ENCODE measurements around the gene MT1A. TPM values are rescaled to one million over a fixed set of nuclear protein-coding genes. Genes with fewer than 3 reads are reported as not detected.
A peak's percentile ranks its signal among the peaks of the same experiment; 100 is the strongest.

The MT1A gene
- total and polyA plus RNA-seq, 2 donors: 1.2 to 285 TPM

GRCh38 chr16:56645311-56645710 is 6.8 kb downstream of the MT1A start:
- 96% methylated on average over 1 of the region's 1 CpG for WGBS
- DNase-seq (ENCODE audit: low read depth in 6 of 9, low spot score in 9 of 9): no peak
- Histone ChIP-seq H3K27me3 (ENCODE audit: control insufficient read depth in 2 of 2, insufficient read depth in 1 of 2, low read length in 1 of 2) (peaks cover 78 to 99% of the 10 kb centered on the region in 2 donors), H3K27ac (ENCODE audit: low read depth in 1 of 2, low read length in 1 of 2) (no peak overlapping the region), H3K36me3 (ENCODE audit: control insufficient read depth in 2 of 2, insufficient read depth in 2 of 2, low read length in 1 of 2) (no peaks in the 10 kb centered on the region), H3K4me3 (ENCODE audit: low read length in 2 of 2) (no peak overlapping the region), H3K4me1 (ENCODE audit: control insufficient read depth in 2 of 2, insufficient read depth in 2 of 2, low read length in 2 of 2) (peaks cover 7 to 10% of the 10 kb centered on the region in 2 donors), H3K9me3 (ENCODE audit: control insufficient read depth in 2 of 2, insufficient read depth in 1 of 2, low read length in 1 of 2) (no peaks in the 10 kb centered on the region)

- no peaks in the 10 kb centered on the region for H3K36me3 ChIP-seq (ENCODE audit: control insufficient read depth in 2 of 2, insufficient read depth in 2 of 2, low read length in 1 of 2)
- no peaks in the 10 kb centered on the region for H3K9me3 ChIP-seq (ENCODE audit: control insufficient read depth in 2 of 2, insufficient read depth in 1 of 2, low read length in 1 of 2)
- peaks cover 7 to 10% of the 10 kb centered on the region in 2 donors for H3K4me1 ChIP-seq (ENCODE audit: control insufficient read depth in 2 of 2, insufficient read depth in 2 of 2, low read length in 2 of 2)
- H3K27ac ChIP-seq (ENCODE audit: low read depth in 1 of 2, low read length in 1 of 2): no peak overlapping the region
- H3K4me3 ChIP-seq (ENCODE audit: low read length in 2 of 2): no peak overlapping the region
- DNase-seq (ENCODE audit: low read depth in 6 of 9, low spot score in 9 of 9): no peak
- H3K27me3 ChIP-seq (ENCODE audit: control insufficient read depth in 2 of 2, insufficient read depth in 1 of 2, low read length in 1 of 2): peaks cover 75 to 97% of the 10 kb centered on the region in 2 donors
- WGBS: 0% methylated on average over 1 of the region's 1 CpG
Observed at GRCh38 chr16:56645838-56646237, 7.4 kb downstream of the MT1A start.

- H3K27me3 ChIP-seq (ENCODE audit: control insufficient read depth in 2 of 2, insufficient read depth in 1 of 2, low read length in 1 of 2): peaks cover 56 to 97% of the 10 kb centered on the region in 2 donors
- no peak for DNase-seq (ENCODE audit: low read depth in 6 of 9, low spot score in 9 of 9)
- WGBS: 28% methylated on average over 33 of the region's 33 CpGs
Observed at GRCh38 chr16:56647641-56648431, 9.4 kb downstream of the MT1A start.

GRCh38 chr16:56649271-56649670 is 10.8 kb downstream of the MT1A start:
- WGBS: 97% methylated on average over 2 of the region's 2 CpGs
- H3K36me3 ChIP-seq (ENCODE audit: control insufficient read depth in 2 of 2, insufficient read depth in 2 of 2, low read length in 1 of 2): no peaks in the 10 kb centered on the region
- H3K27me3 ChIP-seq (ENCODE audit: control insufficient read depth in 2 of 2, insufficient read depth in 1 of 2, low read length in 1 of 2): peaks cover 44 to 93% of the 10 kb centered on the region in 2 donors
- H3K9me3 ChIP-seq (ENCODE audit: control insufficient read depth in 2 of 2, insufficient read depth in 1 of 2, low read length in 1 of 2): no peaks in the 10 kb centered on the region
- no peaks in the 10 kb centered on the region for H3K4me1 ChIP-seq (ENCODE audit: control insufficient read depth in 2 of 2, insufficient read depth in 2 of 2, low read length in 2 of 2)
- no peak overlapping the region for H3K27ac ChIP-seq (ENCODE audit: low read depth in 1 of 2, low read length in 1 of 2)
- no peak overlapping the region for H3K4me3 ChIP-seq (ENCODE audit: low read length in 2 of 2)
- no peak for DNase-seq (ENCODE audit: low read depth in 6 of 9, low spot score in 9 of 9)

More at GRCh38 chr16:56647641-56648431, 9.4 kb downstream of the MT1A start:
- Histone ChIP-seq H3K27ac (ENCODE audit: low read depth in 1 of 2, low read length in 1 of 2) (no peak overlapping the region), H3K4me3 (ENCODE audit: low read length in 2 of 2) (no peak overlapping the region), H3K9me3 (ENCODE audit: control insufficient read depth in 2 of 2, insufficient read depth in 1 of 2, low read length in 1 of 2) (no peaks in the 10 kb centered on the region), H3K4me1 (ENCODE audit: control insufficient read depth in 2 of 2, insufficient read depth in 2 of 2, low read length in 2 of 2) (peaks cover 7 to 10% of the 10 kb centered on the region in 2 donors), H3K36me3 (ENCODE audit: control insufficient read depth in 2 of 2, insufficient read depth in 2 of 2, low read length in 1 of 2) (no peaks in the 10 kb centered on the region)

- H3K36me3 ChIP-seq (ENCODE audit: control insufficient read depth in 2 of 2, insufficient read depth in 2 of 2, low read length in 1 of 2): no peaks in the 10 kb centered on the region
- WGBS: 90% methylated on average over 3 of the region's 3 CpGs
- DNase-seq (ENCODE audit: low read depth in 6 of 9, low spot score in 9 of 9): no peak
- H3K4me3 ChIP-seq (ENCODE audit: low read length in 2 of 2): no peak overlapping the region
- H3K27ac ChIP-seq (ENCODE audit: low read depth in 1 of 2, low read length in 1 of 2): no peak overlapping the region
- H3K9me3 ChIP-seq (ENCODE audit: control insufficient read depth in 2 of 2, insufficient read depth in 1 of 2, low read length in 1 of 2): no peaks in the 10 kb centered on the region
- no peaks in the 10 kb centered on the region for H3K4me1 ChIP-seq (ENCODE audit: control insufficient read depth in 2 of 2, insufficient read depth in 2 of 2, low read length in 2 of 2)
- H3K27me3 ChIP-seq (ENCODE audit: control insufficient read depth in 2 of 2, insufficient read depth in 1 of 2, low read length in 1 of 2): peaks cover 41 to 90% of the 10 kb centered on the region in 2 donors
Observed at GRCh38 chr16:56649820-56650219, 11.4 kb downstream of the MT1A start.

- no peak for DNase-seq (ENCODE audit: low read depth in 6 of 9, low spot score in 9 of 9)
- WGBS: 80% methylated on average over 7 of the region's 7 CpGs
Observed at GRCh38 chr16:56651586-56651985, 13.1 kb downstream of the MT1A start, which contains the start of gene MT1B. TSS of gene MT1B (plus strand) at chr16:56651886. CDS start at chr16:56651954, 68 bp downstream.

GRCh38 chr16:56652600-56652999 is 14.1 kb downstream of the MT1A start:
- Histone ChIP-seq H3K36me3 (ENCODE audit: control insufficient read depth in 2 of 2, insufficient read depth in 2 of 2, low read length in 1 of 2) (no peaks in the 10 kb centered on the region), H3K27ac (ENCODE audit: low read depth in 1 of 2, low read length in 1 of 2) (no peak overlapping the region), H3K9me3 (ENCODE audit: control insufficient read depth in 2 of 2, insufficient read depth in 1 of 2, low read length in 1 of 2) (no peaks in the 10 kb centered on the region), H3K4me3 (ENCODE audit: low read length in 2 of 2) (no peak overlapping the region), H3K27me3 (ENCODE audit: control insufficient read depth in 2 of 2, insufficient read depth in 1 of 2, low read length in 1 of 2) (peaks cover 26 to 90% of the 10 kb centered on the region in 2 donors), H3K4me1 (ENCODE audit: control insufficient read depth in 2 of 2, insufficient read depth in 2 of 2, low read length in 2 of 2) (peaks cover 1 to 3% of the 10 kb centered on the region in 2 donors)
- DNase-seq (ENCODE audit: low read depth in 6 of 9, low spot score in 9 of 9): no peak
- 73% methylated on average over 1 of the region's 1 CpG for WGBS

More at GRCh38 chr16:56651586-56651985, 13.1 kb downstream of the MT1A start, which contains the start of gene MT1B:
- Histone ChIP-seq H3K27me3 (ENCODE audit: control insufficient read depth in 2 of 2, insufficient read depth in 1 of 2, low read length in 1 of 2) (peaks cover 28 to 90% of the 10 kb centered on the region in 2 donors), H3K36me3 (ENCODE audit: control insufficient read depth in 2 of 2, insufficient read depth in 2 of 2, low read length in 1 of 2) (no peaks in the 10 kb centered on the region), H3K9me3 (ENCODE audit: control insufficient read depth in 2 of 2, insufficient read depth in 1 of 2, low read length in 1 of 2) (no peaks in the 10 kb centered on the region), H3K4me1 (ENCODE audit: control insufficient read depth in 2 of 2, insufficient read depth in 2 of 2, low read length in 2 of 2) (no peaks in the 10 kb centered on the region), H3K4me3 (ENCODE audit: low read length in 2 of 2) (no peak within 1 kb of the TSS), H3K27ac (ENCODE audit: low read depth in 1 of 2, low read length in 1 of 2) (no peak within 1 kb of the TSS)

- WGBS: 85% methylated on average over 7 of the region's 7 CpGs
- H3K27ac ChIP-seq (ENCODE audit: low read depth in 1 of 2, low read length in 1 of 2): no peak overlapping the region
- no peak overlapping the region for H3K4me3 ChIP-seq (ENCODE audit: low read length in 2 of 2)
- peaks cover 6 to 7% of the 10 kb centered on the region in 2 donors for H3K4me1 ChIP-seq (ENCODE audit: control insufficient read depth in 2 of 2, insufficient read depth in 2 of 2, low read length in 2 of 2)
- no peak for DNase-seq (ENCODE audit: low read depth in 6 of 9, low spot score in 9 of 9)
- peaks cover 25 to 90% of the 10 kb centered on the region in 2 donors for H3K27me3 ChIP-seq (ENCODE audit: control insufficient read depth in 2 of 2, insufficient read depth in 1 of 2, low read length in 1 of 2)
- H3K9me3 ChIP-seq (ENCODE audit: control insufficient read depth in 2 of 2, insufficient read depth in 1 of 2, low read length in 1 of 2): peaks cover 0 to 2% of the 10 kb centered on the region in 2 donors
- H3K36me3 ChIP-seq (ENCODE audit: control insufficient read depth in 2 of 2, insufficient read depth in 2 of 2, low read length in 1 of 2): no peaks in the 10 kb centered on the region
Observed at GRCh38 chr16:56653218-56653617, 14.8 kb downstream of the MT1A start.

GRCh38 chr16:56657555-56658326 is 19.3 kb downstream of the MT1A start, which contains the start of gene MT1F:
TSS of gene MT1F (plus strand) at chr16:56657959. CDS start at chr16:56658059, 100 bp downstream.
- peaks cover 39 to 92% of the 10 kb centered on the region in 2 donors for H3K27me3 ChIP-seq (ENCODE audit: control insufficient read depth in 2 of 2, insufficient read depth in 1 of 2, low read length in 1 of 2)
- H3K36me3 ChIP-seq (ENCODE audit: control insufficient read depth in 2 of 2, insufficient read depth in 2 of 2, low read length in 1 of 2): no peaks in the 10 kb centered on the region
- H3K4me3 ChIP-seq (ENCODE audit: low read length in 2 of 2): peak within 1 kb of the TSS; percentile 52 to 65
- H3K27ac ChIP-seq (ENCODE audit: low read depth in 1 of 2, low read length in 1 of 2): peak within 1 kb of the TSS in 1 of 2 donors; percentile 53
- 2% methylated on average over 46 of the region's 46 CpGs for WGBS
- peaks cover 14 to 20% of the 10 kb centered on the region in 2 donors for H3K4me1 ChIP-seq (ENCODE audit: control insufficient read depth in 2 of 2, insufficient read depth in 2 of 2, low read length in 2 of 2)
- peak in 5 of 9 donors; percentile 35 to 68 (median 48) for DNase-seq (ENCODE audit: low read depth in 6 of 9, low spot score in 9 of 9)
- peaks cover 0 to 7% of the 10 kb centered on the region in 2 donors for H3K9me3 ChIP-seq (ENCODE audit: control insufficient read depth in 2 of 2, insufficient read depth in 1 of 2, low read length in 1 of 2)
